Osteocyte (in vitro differentiated cells): ENCODE results near the gene BIN2. TPM values are rescaled to one million over a fixed set of nuclear protein-coding genes. Genes with fewer than 3 reads are reported as not detected.
"Not testable (repeated sequence)": the region's sequence is repeated elsewhere in the genome, so short reads cannot be mapped to it uniquely, and the experiment has no call there.

Experiments
- DNase-seq: peaks from one replicate; pipeline ENCODE4 v3.0.0; 2021; ENCODE audit warnings: mixed read lengths; ENCODE audit not compliant: unreplicated experiment; ENCODE audit errors: extremely low spot score
- H3K27ac Mint-ChIP-seq: one replicate; pipeline ENCODE4 v1.8.0; 2021; ENCODE audit warnings: mild to moderate bottlenecking, mixed read lengths; ENCODE audit not compliant: unreplicated experiment
- H3K27me3 Mint-ChIP-seq: one replicate; pipeline ENCODE4 v1.8.0; 2021; ENCODE audit warnings: mixed read lengths; ENCODE audit not compliant: unreplicated experiment
- H3K36me3 Mint-ChIP-seq: one replicate; pipeline ENCODE4 v1.8.0; 2021; ENCODE audit warnings: mixed read lengths; ENCODE audit not compliant: unreplicated experiment
- H3K4me1 Mint-ChIP-seq: one replicate; pipeline ENCODE4 v1.8.0; 2021; ENCODE audit warnings: mixed read lengths; ENCODE audit not compliant: unreplicated experiment
- H3K4me3 Mint-ChIP-seq: one replicate; pipeline ENCODE4 v1.8.0; 2021; ENCODE audit warnings: mild to moderate bottlenecking, moderate library complexity, mixed read lengths; ENCODE audit not compliant: unreplicated experiment
- H3K9me3 Mint-ChIP-seq: one replicate; pipeline ENCODE4 v1.8.0; 2021; ENCODE audit warnings: mixed read lengths; ENCODE audit not compliant: unreplicated experiment
- total RNA-seq: library from RNA; stranded (reverse); gene quantifications from 2 replicates; pipeline ENCODE4 v1.2.1, GENCODE V29; 2021
- TF ChIP-seq, protein P1 (sequence below): fragments of 200-600 bp; sonication (generic); IDR thresholded peaks from 2 replicates; pipeline ENCODE4 v1.5.0; 2021; ENCODE audit warnings: antibody characterized with exemption, mild to moderate bottlenecking, moderate library complexity

BIN2 gene
- total RNA-seq, 1 donor from 2014 or later, result not detected

GRCh38 chr12:51264297-51264696 is 59.7 kb downstream of the BIN2 start:
- Mint-ChIP-seq H3K36me3 (no peaks in the 10 kb centered on the region), H3K4me1 (peaks cover 3% of the 10 kb centered on the region), H3K9me3 (no peaks in the 10 kb centered on the region), H3K27me3 (no peaks in the 10 kb centered on the region), H3K4me3 (no peak overlapping the region), H3K27ac (peak overlapping the region; percentile 52)
- no peak for DNase-seq
- TF ChIP-seq, protein P1, sequence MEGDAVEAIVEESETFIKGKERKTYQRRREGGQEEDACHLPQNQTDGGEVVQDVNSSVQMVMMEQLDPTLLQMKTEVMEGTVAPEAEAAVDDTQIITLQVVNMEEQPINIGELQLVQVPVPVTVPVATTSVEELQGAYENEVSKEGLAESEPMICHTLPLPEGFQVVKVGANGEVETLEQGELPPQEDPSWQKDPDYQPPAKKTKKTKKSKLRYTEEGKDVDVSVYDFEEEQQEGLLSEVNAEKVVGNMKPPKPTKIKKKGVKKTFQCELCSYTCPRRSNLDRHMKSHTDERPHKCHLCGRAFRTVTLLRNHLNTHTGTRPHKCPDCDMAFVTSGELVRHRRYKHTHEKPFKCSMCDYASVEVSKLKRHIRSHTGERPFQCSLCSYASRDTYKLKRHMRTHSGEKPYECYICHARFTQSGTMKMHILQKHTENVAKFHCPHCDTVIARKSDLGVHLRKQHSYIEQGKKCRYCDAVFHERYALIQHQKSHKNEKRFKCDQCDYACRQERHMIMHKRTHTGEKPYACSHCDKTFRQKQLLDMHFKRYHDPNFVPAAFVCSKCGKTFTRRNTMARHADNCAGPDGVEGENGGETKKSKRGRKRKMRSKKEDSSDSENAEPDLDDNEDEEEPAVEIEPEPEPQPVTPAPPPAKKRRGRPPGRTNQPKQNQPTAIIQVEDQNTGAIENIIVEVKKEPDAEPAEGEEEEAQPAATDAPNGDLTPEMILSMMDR, result no peak

DNA sequence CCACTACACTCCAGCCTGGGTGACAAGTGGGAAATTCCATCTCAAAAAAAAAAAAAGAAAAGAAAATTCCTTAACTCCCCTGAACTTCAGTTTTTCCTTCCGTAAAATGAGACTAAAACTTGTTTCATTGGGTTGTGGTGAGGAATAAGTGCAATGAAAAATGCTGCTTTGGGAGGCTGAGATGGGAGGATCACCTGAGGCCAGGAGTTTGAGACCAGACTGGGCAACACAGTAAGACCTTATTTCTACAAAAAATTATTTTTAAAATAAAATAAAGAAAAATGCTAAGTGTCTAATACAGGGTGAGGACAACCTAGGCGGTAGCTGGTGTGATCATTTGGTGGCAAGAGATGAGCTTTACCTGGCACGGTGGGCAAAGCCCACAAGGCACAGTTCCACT is 60.6 kb downstream of the BIN2 start:
- peaks cover 2% of the 10 kb centered on the region for H3K4me1 Mint-ChIP-seq
- no peaks in the 10 kb centered on the region for H3K36me3 Mint-ChIP-seq
- no peak overlapping the region for H3K27ac Mint-ChIP-seq
- H3K4me3 Mint-ChIP-seq, result no peak overlapping the region
- no peaks in the 10 kb centered on the region for H3K27me3 Mint-ChIP-seq
- H3K9me3 Mint-ChIP-seq, result no peaks in the 10 kb centered on the region
- no peak for DNase-seq
- TF ChIP-seq, protein P1, result no peak

DNA sequence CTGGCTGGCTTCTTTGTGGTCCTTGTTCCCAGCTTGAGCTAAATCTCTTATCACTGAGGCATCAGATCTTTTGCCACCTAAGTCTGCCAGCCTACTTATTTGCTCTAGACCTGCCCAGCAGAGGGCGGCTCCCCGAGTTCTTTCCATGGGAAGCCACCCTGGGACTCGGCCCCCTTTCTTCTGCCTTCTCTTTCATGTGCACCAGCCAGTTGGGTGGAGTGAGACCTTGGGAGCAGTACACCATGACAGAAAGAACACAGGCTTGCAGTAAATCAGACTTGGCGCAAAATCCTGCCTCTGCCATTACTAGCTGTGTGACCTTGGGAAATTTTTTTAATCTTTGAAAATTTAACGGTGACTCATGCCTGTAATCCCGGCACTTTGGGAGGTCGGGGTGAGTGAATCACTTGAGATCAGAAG is 61.2 kb downstream of the BIN2 start:
- Mint-ChIP-seq H3K36me3 (no peaks in the 10 kb centered on the region), H3K27ac (no peak overlapping the region), H3K4me3 (no peak overlapping the region), H3K27me3 (no peaks in the 10 kb centered on the region), H3K9me3 (no peaks in the 10 kb centered on the region), H3K4me1 (peaks cover 2% of the 10 kb centered on the region)
- no peak for DNase-seq
- TF ChIP-seq, protein P1, result peak; percentile 49

- H3K4me1 Mint-ChIP-seq, DNase-seq, H3K27ac Mint-ChIP-seq, H3K27me3 Mint-ChIP-seq, H3K4me3 Mint-ChIP-seq, H3K36me3 Mint-ChIP-seq, H3K9me3 Mint-ChIP-seq: not testable (repeated sequence)
Measured at GRCh38 chr12:51259600-51259999, 64.4 kb downstream of the BIN2 start.

- Mint-ChIP-seq H3K27me3 (no peaks in the 10 kb centered on the region), H3K9me3 (no peaks in the 10 kb centered on the region), H3K36me3 (peaks cover 3% of the 10 kb centered on the region), H3K4me3 (no peak overlapping the region), H3K27ac (peak overlapping the region; percentile 15), H3K4me1 (peaks cover 3% of the 10 kb centered on the region)
- TF ChIP-seq, protein P1, result no peak
- no peak for DNase-seq
Measured at GRCh38 chr12:51254536-51254935, 69.4 kb downstream of the BIN2 start.

GRCh38 chr12:51253276-51253675 is 70.7 kb downstream of the BIN2 start:
- H3K36me3 Mint-ChIP-seq, result peaks cover 3% of the 10 kb centered on the region
- no peaks in the 10 kb centered on the region for H3K27me3 Mint-ChIP-seq
- H3K4me1 Mint-ChIP-seq, result peaks cover 3% of the 10 kb centered on the region
- no peak overlapping the region for H3K4me3 Mint-ChIP-seq
- H3K9me3 Mint-ChIP-seq, result no peaks in the 10 kb centered on the region
- no peak overlapping the region for H3K27ac Mint-ChIP-seq
- no peak for DNase-seq
- TF ChIP-seq, protein P1, result no peak
